Kidney epithelial cell (primary cell): ENCODE measurements around the gene C8A. TPM values are rescaled to one million over a fixed set of nuclear protein-coding genes. Genes with fewer than 3 reads are reported as not detected.

Source experiments
- DNase-seq: peaks from one replicate; pipeline ENCODE4 v3.0.0-alpha.2; 2010; ENCODE audit warnings: low read depth
- H3K27me3 ChIP-seq: 2 replicates; pipeline ENCODE4 v1.6.0; 2011; ENCODE audit warnings: low read length; ENCODE audit not compliant: control insufficient read depth, insufficient read depth
- H3K36me3 ChIP-seq: 2 replicates; pipeline ENCODE4 v1.5.1; 2011; ENCODE audit warnings: low read length; ENCODE audit not compliant: control insufficient read depth, insufficient read depth
- H3K4me3 ChIP-seq: 2 replicates; pipeline ENCODE4 v1.5.1; 2011; ENCODE audit warnings: low read depth, mild to moderate bottlenecking, control low read depth, low read length
- total RNA-seq: library from RNA; depleted of rRNA; stranded (reverse); fragments of >200 nt; gene quantifications from 2 replicates; pipeline ENCODE4 v1.2.3, GENCODE V29; 2015
- TF ChIP-seq, protein P1 (sequence below): IDR thresholded peaks from 2 replicates; pipeline ENCODE4 v1.5.1; 2011; ENCODE audit warnings: mild to moderate bottlenecking, moderate library complexity, low read length, control low read depth, inconsistent platforms; ENCODE audit not compliant: insufficient read depth, poor library complexity, severe bottlenecking

The C8A gene
- total RNA-seq, 1 donor from 2014 or later = not detected

DNA sequence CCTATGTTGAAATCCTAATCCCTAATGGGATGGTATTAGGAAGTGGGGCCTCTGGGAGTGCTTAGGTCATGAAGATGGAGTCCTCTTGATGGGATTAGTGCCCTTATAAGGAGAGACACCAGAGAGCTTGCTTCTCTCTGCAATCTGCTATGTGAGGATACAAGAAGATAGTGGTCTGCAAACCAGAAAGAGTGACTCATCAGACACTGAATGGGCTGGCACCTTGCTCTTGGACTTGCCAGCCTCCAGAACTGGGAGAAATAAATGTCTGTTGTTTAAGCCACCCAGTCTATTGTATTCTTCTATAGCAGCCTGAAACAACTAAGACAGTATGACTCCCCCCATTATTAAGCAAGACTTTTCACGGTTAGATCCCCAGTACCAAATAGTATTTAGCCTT is 67.9 kb downstream of the C8A start:
- Histone ChIP-seq H3K36me3 (no peaks in the 10 kb centered on the region), H3K27me3 (no peaks in the 10 kb centered on the region), H3K4me3 (no peak overlapping the region)
- TF ChIP-seq, protein P1, sequence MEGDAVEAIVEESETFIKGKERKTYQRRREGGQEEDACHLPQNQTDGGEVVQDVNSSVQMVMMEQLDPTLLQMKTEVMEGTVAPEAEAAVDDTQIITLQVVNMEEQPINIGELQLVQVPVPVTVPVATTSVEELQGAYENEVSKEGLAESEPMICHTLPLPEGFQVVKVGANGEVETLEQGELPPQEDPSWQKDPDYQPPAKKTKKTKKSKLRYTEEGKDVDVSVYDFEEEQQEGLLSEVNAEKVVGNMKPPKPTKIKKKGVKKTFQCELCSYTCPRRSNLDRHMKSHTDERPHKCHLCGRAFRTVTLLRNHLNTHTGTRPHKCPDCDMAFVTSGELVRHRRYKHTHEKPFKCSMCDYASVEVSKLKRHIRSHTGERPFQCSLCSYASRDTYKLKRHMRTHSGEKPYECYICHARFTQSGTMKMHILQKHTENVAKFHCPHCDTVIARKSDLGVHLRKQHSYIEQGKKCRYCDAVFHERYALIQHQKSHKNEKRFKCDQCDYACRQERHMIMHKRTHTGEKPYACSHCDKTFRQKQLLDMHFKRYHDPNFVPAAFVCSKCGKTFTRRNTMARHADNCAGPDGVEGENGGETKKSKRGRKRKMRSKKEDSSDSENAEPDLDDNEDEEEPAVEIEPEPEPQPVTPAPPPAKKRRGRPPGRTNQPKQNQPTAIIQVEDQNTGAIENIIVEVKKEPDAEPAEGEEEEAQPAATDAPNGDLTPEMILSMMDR = no peak
- DNase-seq = no peak

DNA sequence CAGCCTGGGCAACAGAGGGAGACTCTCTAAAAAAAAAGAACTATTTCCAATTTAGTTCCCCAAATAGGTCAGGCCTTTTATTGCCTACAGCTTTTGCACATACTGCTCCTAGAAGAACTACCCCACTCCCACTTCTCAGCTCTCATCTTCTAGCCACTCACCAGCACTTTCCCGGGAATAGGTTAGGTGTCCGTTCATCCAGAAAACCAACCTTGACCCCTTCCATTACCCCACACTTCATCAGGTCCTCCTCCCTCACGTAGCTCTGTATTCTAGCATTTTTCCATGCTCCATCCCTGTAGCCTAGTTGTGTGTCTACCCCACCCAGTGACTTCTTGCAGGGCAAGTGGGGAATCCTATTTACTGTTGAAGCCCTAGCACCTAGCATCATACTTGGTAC is 68.6 kb downstream of the C8A start:
- DNase-seq = no peak
- no peak overlapping the region for H3K4me3 ChIP-seq
- no peaks in the 10 kb centered on the region for H3K27me3 ChIP-seq
- H3K36me3 ChIP-seq = no peaks in the 10 kb centered on the region
- TF ChIP-seq, protein P1 = no peak

DNA sequence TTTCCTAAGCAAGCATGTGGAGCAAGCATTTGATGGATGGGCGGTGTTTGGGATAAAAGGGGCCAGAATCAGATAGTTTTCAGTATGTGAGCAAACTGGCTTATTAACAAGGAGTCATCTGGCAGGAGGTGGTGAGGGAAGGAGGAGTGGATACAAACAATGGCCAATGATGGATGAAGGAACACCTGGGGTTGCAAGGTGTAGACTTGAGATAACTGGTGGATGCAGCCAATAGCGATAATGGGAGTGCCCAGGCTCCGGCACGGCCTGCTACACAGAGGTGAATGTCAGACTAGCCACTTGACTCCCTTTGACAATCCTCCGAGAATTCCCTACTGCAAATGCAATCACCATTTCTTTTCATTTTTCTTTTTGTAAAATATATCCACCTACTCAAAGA is 69.5 kb downstream of the C8A start:
- DNase-seq = no peak
- Histone ChIP-seq H3K27me3 (no peaks in the 10 kb centered on the region), H3K4me3 (no peak overlapping the region), H3K36me3 (no peaks in the 10 kb centered on the region)
- TF ChIP-seq, protein P1 = no peak

DNA sequence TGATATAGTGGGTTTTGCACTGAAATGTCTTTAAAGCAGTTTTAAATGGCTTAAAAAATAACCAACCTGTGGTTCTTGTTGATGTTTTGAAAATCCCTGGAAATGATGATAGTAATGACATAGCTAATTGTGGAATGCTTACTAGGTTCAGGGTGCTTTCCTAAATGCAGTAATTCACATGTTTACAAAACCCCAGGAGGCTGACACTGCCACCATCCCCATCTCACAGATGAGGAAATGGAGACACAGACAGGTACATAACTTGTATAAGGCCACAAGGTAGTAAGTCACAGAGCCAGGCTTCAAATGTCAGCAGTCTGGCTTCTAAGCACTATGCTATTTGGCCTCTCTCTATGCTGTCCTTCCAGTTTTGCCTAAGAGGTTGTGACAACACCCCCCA is 70.6 kb downstream of the C8A start:
- TF ChIP-seq, protein P1 = no peak
- no peaks in the 10 kb centered on the region for H3K36me3 ChIP-seq
- DNase-seq = no peak

DNA sequence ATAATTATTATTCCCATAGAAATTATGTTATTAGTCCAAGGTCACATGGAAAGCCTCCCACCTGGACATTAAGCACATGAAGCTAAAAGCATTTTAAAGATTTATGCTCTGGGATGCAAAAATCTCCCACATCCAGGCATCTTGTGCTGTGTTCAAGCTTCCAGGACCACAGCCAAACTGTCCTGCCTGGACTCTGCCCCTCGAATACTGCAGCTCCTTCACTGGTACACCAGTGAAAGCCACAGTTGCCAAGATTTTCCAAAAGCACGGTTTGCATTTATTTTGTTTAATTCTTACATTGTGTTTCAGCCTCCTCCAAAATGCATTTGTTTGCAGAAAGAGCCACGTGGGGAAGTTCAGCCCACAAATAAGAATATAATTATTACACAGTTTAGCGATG is 72.6 kb downstream of the C8A start:
- Histone ChIP-seq H3K4me3 (no peak overlapping the region), H3K27me3 (no peaks in the 10 kb centered on the region), H3K36me3 (no peaks in the 10 kb centered on the region)
- TF ChIP-seq, protein P1 = no peak
- DNase-seq = no peak

More for the DNA sequence above, 70.6 kb downstream of the C8A start:
- Histone ChIP-seq H3K27me3 (no peaks in the 10 kb centered on the region), H3K4me3 (no peak overlapping the region)

DNA sequence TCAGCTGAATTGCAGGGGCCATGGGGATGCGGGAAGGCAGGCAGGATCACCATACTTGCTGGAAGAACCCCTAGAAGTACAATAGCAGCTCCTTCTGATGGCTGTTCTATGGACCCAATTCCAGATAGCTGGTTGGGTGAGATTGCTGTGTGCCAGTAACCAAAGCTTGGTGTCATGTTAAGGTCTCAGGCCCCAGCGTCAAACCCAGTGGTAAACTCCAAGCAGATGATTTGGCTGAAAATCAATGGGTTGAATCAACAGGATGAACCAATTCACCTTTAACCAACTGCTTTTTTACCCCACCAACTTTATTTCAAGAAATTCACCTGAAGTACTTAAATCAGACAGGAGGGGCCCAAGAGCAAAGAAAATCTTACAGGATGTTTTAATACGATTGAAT is 73.4 kb downstream of the C8A start:
- TF ChIP-seq, protein P1 = no peak
- no peak for DNase-seq
- no peak overlapping the region for H3K4me3 ChIP-seq
- H3K27me3 ChIP-seq = no peaks in the 10 kb centered on the region
- H3K36me3 ChIP-seq = no peaks in the 10 kb centered on the region
